PC-9 (cell line): ENCODE data around the gene MORF4L1. TPM values are rescaled to one million over a fixed set of nuclear protein-coding genes. Genes with fewer than 3 reads are reported as not detected.

ENCODE experiments used
- BruUV-seq: library from RNA; stranded (reverse); fragments of 400-500 nt; replicated peaks from 2 replicates; lab custom pipeline; 2021; lab: Mats Ljungman, UMichigan
- CTCF ChIA-PET: fragments of 300-600 bp; sonication (Branson Sonifier 250); formaldehyde crosslinking; loops from one replicate; lab custom pipeline; 2022; ENCODE audit warnings: antibody characterized with exemption; lab: Charles Lee
- POLR2A ChIA-PET: fragments of 300-600 bp; sonication (Branson Sonifier 250); formaldehyde crosslinking; loops from one replicate; lab custom pipeline; 2022; ENCODE audit warnings: antibody characterized with exemption; ENCODE audit not compliant: unreplicated experiment; lab: Charles Lee
- DNase-seq, 2 experiments: peaks; one replicate each; pipeline versions ENCODE4 v3.0.0 to v3.0.0-alpha.2; 2015 to 2022; ENCODE audit warnings: mixed read lengths in 1 of 2
- H2AFZ ChIP-seq: fragments of 200-600 bp; sonication (generic); 2 replicates; pipeline ENCODE4 v1.8.1; 2017; ENCODE audit warnings: antibody characterized with exemption
- H3F3A ChIP-seq: fragments of 200-600 bp; sonication (generic); 2 replicates; pipeline ENCODE4 v1.8.1; 2017; ENCODE audit warnings: antibody characterized with exemption, mild to moderate bottlenecking, low read depth; ENCODE audit not compliant: insufficient read depth
- H3K27ac ChIP-seq: fragments of 200-600 bp; sonication (generic); 2 replicates; pipeline ENCODE4 v1.6.1; 2016; ENCODE audit warnings: mixed run types
- H3K27me3 ChIP-seq: fragments of 200-600 bp; sonication (generic); 2 replicates; pipeline ENCODE4 v1.6.1; 2016; ENCODE audit warnings: low read depth, mixed run types; ENCODE audit not compliant: insufficient read depth
- H3K36me3 ChIP-seq: fragments of 200-600 bp; sonication (generic); 2 replicates; pipeline ENCODE4 v1.6.1; 2016; ENCODE audit warnings: low read depth, mixed run types
- H3K4me1 ChIP-seq: fragments of 200-600 bp; sonication (generic); replicated peaks from 2 replicates; pipeline ENCODE4 v1.6.1; 2016; ENCODE audit warnings: mixed run types; ENCODE audit not compliant: insufficient read depth
- H3K4me2 ChIP-seq: fragments of 200-600 bp; sonication (generic); 2 replicates; pipeline ENCODE4 v1.6.1; 2017; ENCODE audit warnings: mixed run types
- H3K4me3 ChIP-seq: fragments of 200-600 bp; sonication (generic); 2 replicates; pipeline ENCODE4 v1.6.1; 2016; ENCODE audit warnings: mixed run types
- H3K79me2 ChIP-seq: fragments of 200-600 bp; sonication (generic); 2 replicates; pipeline ENCODE4 v1.6.1; 2017; ENCODE audit warnings: low read depth, mixed run types
- H3K9me2 ChIP-seq: fragments of 200-600 bp; sonication (generic); 2 replicates; pipeline ENCODE4 v1.8.1; 2017; ENCODE audit warnings: mild to moderate bottlenecking; ENCODE audit not compliant: insufficient read depth
- H3K9me3 ChIP-seq: fragments of 200-600 bp; sonication (generic); 2 replicates; pipeline ENCODE4 v1.8.1; 2016; ENCODE audit warnings: low read depth; ENCODE audit not compliant: insufficient read depth
- H4K20me1 ChIP-seq: fragments of 200-600 bp; sonication (generic); 2 replicates; pipeline ENCODE4 v1.8.1; 2017; ENCODE audit not compliant: insufficient read depth
- CTCF ChIP-seq: fragments of 200-600 bp; sonication (generic); conservative IDR thresholded peaks from 2 replicates; pipeline ENCODE4 v1.6.1; 2017; ENCODE audit warnings: mixed run types, antibody characterized with exemption, mild to moderate bottlenecking, moderate library complexity
- EZH2 ChIP-seq: fragments of 200-600 bp; sonication (generic); IDR thresholded peaks from 2 replicates; pipeline ENCODE4 v1.8.0; 2017; ENCODE audit warnings: antibody characterized with exemption, low read depth
- intact Hi-C: fragments of 100-400 bp; cut with micrococcal nuclease; formaldehyde crosslinking; loops from one replicate; pipeline ENCODE4 v1.10.0; 2022; ENCODE audit not compliant: unreplicated experiment
- total RNA-seq: library from RNA; stranded (reverse); gene quantifications from 2 replicates; pipeline ENCODE4 v1.2.3, GENCODE V29; 2021

MORF4L1 gene
- total RNA-seq, 1 experiment from 2014 or later = 282 TPM

- peaks cover 62% of the 10 kb centered on the region for H3F3A ChIP-seq
- peaks cover 16% of the 10 kb centered on the region for H4K20me1 ChIP-seq
- H3K36me3 ChIP-seq = peaks cover 33% of the 10 kb centered on the region
- H3K79me2 ChIP-seq = peaks cover 16% of the 10 kb centered on the region
- no peak overlapping the region for H3K4me3 ChIP-seq
- TF ChIP-seq CTCF (no peak), EZH2 (no peak)
- no peaks in the 10 kb centered on the region for H3K27me3 ChIP-seq
- intact Hi-C loops = no loop called here
- DNase-seq = no peak
- no TSS peak for BruUV-seq
- peak overlapping the region; percentile 52 for H3K4me2 ChIP-seq
- CTCF ChIA-PET = interaction anchor here (0.7 kb wide), 2 partner anchors 92 to 253 kb away, joined by 3 to 7 read pairs; no protein-coding TSS in a partner anchor
- POLR2A ChIA-PET = interaction anchor here (0.7 kb wide), 1 partner anchor 169 kb away, joined by 3 read pairs; no protein-coding TSS in a partner anchor
- H3K27ac ChIP-seq = peak overlapping the region; percentile 89
- H3K9me2 ChIP-seq = no peaks in the 10 kb centered on the region
- H3K4me1 ChIP-seq = peaks cover 41% of the 10 kb centered on the region
- no peaks in the 10 kb centered on the region for H3K9me3 ChIP-seq
- no peak overlapping the region for H2AFZ ChIP-seq
These were observed 32.1 kb downstream of the MORF4L1 start for GRCh38 chr15:78904599-78905358.

GRCh38 chr15:78906316-78906620 is 33.6 kb downstream of the MORF4L1 start:
- H3K27ac ChIP-seq = peak overlapping the region; percentile 89
- intact Hi-C loops = no loop called here
- no peaks in the 10 kb centered on the region for H3K9me3 ChIP-seq
- no peak for TF ChIP-seq CTCF
- peak overlapping the region; percentile 52 for H3K4me2 ChIP-seq
- H2AFZ ChIP-seq = no peak overlapping the region
- no peak overlapping the region for H3K4me3 ChIP-seq
- peaks cover 56% of the 10 kb centered on the region for H3F3A ChIP-seq
- peaks cover 22% of the 10 kb centered on the region for H3K36me3 ChIP-seq
- no peaks in the 10 kb centered on the region for H3K27me3 ChIP-seq
- CTCF ChIA-PET = no interaction called here
- DNase-seq = peak in 1 of 2 experiments; percentile 94
- BruUV-seq = no TSS peak
- H3K9me2 ChIP-seq = no peaks in the 10 kb centered on the region
- POLR2A ChIA-PET = interaction anchor here (0.6 kb wide), 1 partner anchor 353 kb away, joined by 10 read pairs; no protein-coding TSS in a partner anchor
- peaks cover 41% of the 10 kb centered on the region for H3K4me1 ChIP-seq
- H4K20me1 ChIP-seq = peaks cover 2% of the 10 kb centered on the region; the same call in 1 of the 2 replicates
- peaks cover 10% of the 10 kb centered on the region for H3K79me2 ChIP-seq

GRCh38 chr15:78907577-78907976 is 34.9 kb downstream of the MORF4L1 start:
- H3K27ac ChIP-seq = no peak overlapping the region
- no peak overlapping the region for H3K4me3 ChIP-seq
- no peaks in the 10 kb centered on the region for H3K9me2 ChIP-seq
- peaks cover 41% of the 10 kb centered on the region for H3K4me1 ChIP-seq
- H3K4me2 ChIP-seq = no peak overlapping the region
- H4K20me1 ChIP-seq = no peaks in the 10 kb centered on the region
- H3F3A ChIP-seq = peaks cover 60% of the 10 kb centered on the region
- TF ChIP-seq EZH2 (no peak), CTCF (peak; percentile 20; the same call in 1 of the 2 replicates)
- no peaks in the 10 kb centered on the region for H3K27me3 ChIP-seq
- ChIA-PET POLR2A (no interaction called here), CTCF (interaction anchor here (0.6 to 0.7 kb wide), 3 partner anchors 86 to 199 kb away, joined by 4 to 12 read pairs (median 5); no protein-coding TSS in a partner anchor)
- peaks cover 10% of the 10 kb centered on the region for H3K79me2 ChIP-seq
- no peak for DNase-seq
- H3K9me3 ChIP-seq = no peaks in the 10 kb centered on the region
- BruUV-seq = no TSS peak
- intact Hi-C loops = no loop called here
- H3K36me3 ChIP-seq = peaks cover 23% of the 10 kb centered on the region
- H2AFZ ChIP-seq = no peak overlapping the region
